ENCODE data around the gene USP9X.
"Not testable (repeated sequence)": the region's sequence is repeated elsewhere in the genome, so short reads cannot be mapped to it uniquely, and the experiment has no call there.

The USP9X gene

DNA sequence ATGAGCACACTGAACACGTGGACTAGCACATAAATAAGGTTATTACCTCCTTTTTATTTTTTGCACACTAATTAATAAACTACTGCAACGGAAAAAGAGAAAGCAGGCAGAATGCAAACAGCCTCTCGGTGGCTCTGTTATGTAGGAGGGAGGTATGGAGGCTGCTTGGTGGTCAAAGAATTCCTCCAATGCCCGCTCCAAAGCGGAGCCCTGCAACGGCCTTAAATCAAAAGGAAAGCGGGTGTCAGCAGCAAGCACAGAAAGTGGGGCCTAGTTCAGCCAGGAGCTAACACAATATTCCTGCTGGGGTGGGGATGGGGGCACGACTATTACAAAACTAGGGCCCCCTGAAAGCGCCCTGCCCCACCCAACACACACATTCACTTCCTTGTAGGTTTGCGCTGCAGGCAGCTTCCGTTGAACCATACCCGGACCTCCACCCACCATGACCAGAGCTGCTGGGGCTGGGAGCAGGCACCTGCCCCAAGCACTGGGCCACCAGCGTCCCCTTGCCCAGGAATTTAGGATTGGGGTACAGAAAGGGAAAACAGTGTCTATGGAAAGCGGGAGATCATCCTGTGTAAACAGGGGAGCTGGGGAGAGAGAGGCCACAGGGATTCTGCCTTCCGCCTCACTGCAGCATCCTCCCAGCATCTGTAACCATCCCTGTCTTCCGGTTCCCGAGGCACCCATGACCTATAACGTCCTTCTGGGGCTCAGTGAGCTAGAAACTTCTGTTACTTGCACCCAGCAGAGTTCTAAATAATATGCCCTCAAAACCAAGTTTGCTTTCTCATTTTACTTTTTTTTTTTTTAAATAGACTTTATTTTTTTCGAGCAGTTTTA is 191.6 kb downstream of the USP9X start:
- DNase-seq (ENCODE audit: low spot score) = no peak
- in situ Hi-C loops (cut with MboI; ENCODE audit: low sequenced_read_pairs, unreplicated experiment) = no loop called here
- TF ChIP-seq, protein P1, sequence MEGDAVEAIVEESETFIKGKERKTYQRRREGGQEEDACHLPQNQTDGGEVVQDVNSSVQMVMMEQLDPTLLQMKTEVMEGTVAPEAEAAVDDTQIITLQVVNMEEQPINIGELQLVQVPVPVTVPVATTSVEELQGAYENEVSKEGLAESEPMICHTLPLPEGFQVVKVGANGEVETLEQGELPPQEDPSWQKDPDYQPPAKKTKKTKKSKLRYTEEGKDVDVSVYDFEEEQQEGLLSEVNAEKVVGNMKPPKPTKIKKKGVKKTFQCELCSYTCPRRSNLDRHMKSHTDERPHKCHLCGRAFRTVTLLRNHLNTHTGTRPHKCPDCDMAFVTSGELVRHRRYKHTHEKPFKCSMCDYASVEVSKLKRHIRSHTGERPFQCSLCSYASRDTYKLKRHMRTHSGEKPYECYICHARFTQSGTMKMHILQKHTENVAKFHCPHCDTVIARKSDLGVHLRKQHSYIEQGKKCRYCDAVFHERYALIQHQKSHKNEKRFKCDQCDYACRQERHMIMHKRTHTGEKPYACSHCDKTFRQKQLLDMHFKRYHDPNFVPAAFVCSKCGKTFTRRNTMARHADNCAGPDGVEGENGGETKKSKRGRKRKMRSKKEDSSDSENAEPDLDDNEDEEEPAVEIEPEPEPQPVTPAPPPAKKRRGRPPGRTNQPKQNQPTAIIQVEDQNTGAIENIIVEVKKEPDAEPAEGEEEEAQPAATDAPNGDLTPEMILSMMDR (IDR thresholded peaks at IDR 0.05; ENCODE audit: borderline replicate concordance, control extremely low read depth, extremely low read depth, insufficient read depth, missing control alignments) = no peak

DNA sequence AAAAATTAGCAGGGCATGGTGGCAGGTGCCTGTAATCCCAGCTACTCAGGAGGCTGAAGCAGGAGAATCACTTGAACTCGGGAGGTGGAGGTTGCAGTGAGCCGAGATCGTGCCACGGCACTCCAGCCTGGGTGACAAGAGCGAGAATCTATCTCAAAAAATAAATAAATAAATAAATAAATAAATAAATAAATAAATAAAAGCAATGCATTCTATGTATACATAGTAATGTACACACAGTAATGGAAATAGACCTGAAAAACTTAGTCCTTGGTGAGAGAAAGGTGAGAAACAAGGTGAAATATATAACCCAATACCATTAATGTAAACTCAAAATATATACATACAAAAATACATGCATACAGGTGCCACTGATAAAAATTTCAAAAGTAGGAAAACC is 197.1 kb downstream of the USP9X start:
- in situ Hi-C loops (cut with MboI; ENCODE audit: low sequenced_read_pairs, unreplicated experiment); DNase-seq (ENCODE audit: low spot score): not testable (repeated sequence)

DNA sequence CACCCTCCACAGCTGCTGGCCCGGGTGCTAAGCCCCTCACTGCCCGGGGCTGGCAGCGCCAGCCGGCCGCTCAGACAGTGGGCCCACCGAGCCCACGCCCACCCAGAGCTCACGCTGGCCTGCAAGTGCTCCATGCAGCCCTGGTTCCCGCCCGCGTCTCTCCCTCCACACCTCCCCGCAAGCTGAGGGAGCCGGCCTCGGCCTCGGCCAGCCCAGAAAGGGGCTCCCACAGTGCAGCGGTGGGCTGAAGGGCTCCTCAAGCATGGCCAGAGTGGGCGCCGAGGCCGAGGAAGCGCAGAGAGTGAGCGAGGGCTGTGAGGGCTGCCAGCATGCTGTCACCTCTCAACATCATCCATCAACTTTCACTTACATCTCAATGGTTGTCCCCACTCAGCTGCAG is 200.7 kb downstream of the USP9X start:
- in situ Hi-C loops (cut with MboI; ENCODE audit: low sequenced_read_pairs, unreplicated experiment); DNase-seq (ENCODE audit: low spot score): not testable (repeated sequence)

Measured in GM13976 (cell line).